Thyroid gland (tissue), 4 donors: ENCODE data around the gene FAF2.

Source experiments
- CTCF ChIP-seq, 6 experiments: fragments of 200-600 bp in 3 of 6; fragments of 450-650 bp in 3 of 6; sonication (generic) in 3 of 6; IDR thresholded peaks; one replicate each; pipeline ENCODE4 v1.5.1; 2016 to 2019; ENCODE audit warnings: antibody characterized with exemption in 6 of 6, mild to moderate bottlenecking in 2 of 6, inconsistent platforms in 1 of 6, moderate library complexity in 1 of 6
- POLR2A ChIP-seq, 2 donors: fragments of 450-650 bp; IDR thresholded peaks; one replicate each; pipeline ENCODE4 v1.6.1; 2017; ENCODE audit warnings: antibody characterized with exemption in 2 of 2, mild to moderate bottlenecking in 2 of 2, moderate library complexity in 1 of 2

DNA sequence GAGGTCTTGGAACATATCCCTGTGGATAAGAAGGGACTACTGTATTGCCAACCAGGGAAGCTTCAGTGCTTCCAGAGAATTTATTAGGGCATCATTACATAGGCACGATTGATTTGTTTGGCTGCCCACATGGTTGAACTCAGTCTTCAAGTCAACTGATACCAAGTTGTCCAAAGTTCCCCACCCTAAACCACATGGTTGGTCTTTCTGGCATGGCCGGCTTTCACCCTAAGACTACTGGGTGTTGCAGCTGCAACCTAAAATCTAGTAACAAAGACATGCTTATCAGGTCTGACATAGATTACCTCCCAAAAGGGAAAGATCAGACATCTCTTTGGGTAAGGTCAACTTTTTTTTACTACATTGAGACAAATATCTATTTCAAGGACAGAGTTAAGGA, 37.0 kb downstream of the FAF2 start:
- TF ChIP-seq CTCF (IDR thresholded peaks at IDR 0.05) (no peak), POLR2A (IDR thresholded peaks at IDR 0.05) (no peak)
